ENCODE results near the gene RBBP9. TPM values are rescaled to one million over a fixed set of nuclear protein-coding genes. Genes with fewer than 3 reads are reported as not detected.
A peak's percentile ranks its signal among the peaks of the same experiment; 100 is the strongest.

Gene RBBP9
- total and polyA plus RNA-seq, 10 donors, result 2.8 to 13.4 (median 10.2) TPM

- no peak for DNase-seq
- Histone ChIP-seq H3K27me3 (replicated peaks in 1 of 7) (no peaks in the 10 kb centered on the region), H3K4me3 (peak overlapping the region in 4 of 8 donors; percentile 90 to 97 (median 92)), H3K9me3 (no peaks in the 10 kb centered on the region), H3K36me3 (peaks cover 0 to 17% (median 6%) of the 10 kb centered on the region in 6 donors), H3K4me1 (peaks cover 9 to 37% (median 27%) of the 10 kb centered on the region in 6 donors), H3K27ac (peak overlapping the region in 3 of 8 donors; percentile 86 to 92 (median 88))
- intact Hi-C loops (cut with DNase I; ENCODE audit: low total_unique reads), result no loop called here
- TF ChIP-seq POLR2A (IDR thresholded peaks at IDR 0.05) (no peak), POLR2AphosphoS5 (IDR thresholded peaks at IDR 0.05) (no peak), CTCF (IDR thresholded peaks at IDR 0.05 in 8 of 11, conservative IDR thresholded peaks at IDR 0.05 in 3 of 11) (no peak)
- WGBS, 5 donors, result 60 to 72% (median 63%) methylated on average over 6 of the region's 6 CpGs
Measured at GRCh38 chr20:18465536-18466200, 31.4 kb downstream of the RBBP9 start.

DNA sequence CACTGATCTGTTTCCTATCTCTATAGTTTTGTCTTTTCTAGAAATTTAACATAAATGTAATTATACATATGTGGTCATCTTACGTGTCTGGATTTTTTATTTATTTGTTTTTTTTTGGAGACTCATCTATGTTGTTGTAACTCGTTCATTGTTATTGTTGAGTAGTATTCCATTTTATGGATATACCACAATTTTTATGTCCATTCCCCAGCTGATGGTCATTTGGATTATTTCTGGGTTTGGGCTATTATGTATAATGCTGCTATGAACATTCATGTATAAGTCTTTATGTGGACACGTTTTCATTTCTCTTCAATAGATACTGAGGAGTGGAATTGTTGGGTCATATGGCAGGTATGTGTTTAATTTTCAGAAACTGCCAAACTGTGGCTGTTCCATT lies 40.4 kb downstream of the RBBP9 start:
- H3K4me3 ChIP-seq, result no peak overlapping the region
- 84 to 92% (median 90%) methylated on average over 3 of the region's 3 CpGs for WGBS, 5 donors
- no peaks in the 10 kb centered on the region for H3K4me1 ChIP-seq
- TF ChIP-seq POLR2A (IDR thresholded peaks at IDR 0.05) (no peak), CTCF (IDR thresholded peaks at IDR 0.05 in 8 of 11, conservative IDR thresholded peaks at IDR 0.05 in 3 of 11) (no peak), POLR2AphosphoS5 (IDR thresholded peaks at IDR 0.05) (no peak)
- intact Hi-C loops (cut with DNase I; ENCODE audit: low total_unique reads), result no loop called here
- H3K36me3 ChIP-seq, result peaks cover 0 to 5% (median 0%) of the 10 kb centered on the region in 6 donors
- peaks cover 0 to 17% (median 5%) of the 10 kb centered on the region in 8 donors for H3K9me3 ChIP-seq
- no peak overlapping the region for H3K27ac ChIP-seq
- DNase-seq, result no peak
- H3K27me3 ChIP-seq (replicated peaks in 1 of 7), result no peaks in the 10 kb centered on the region

- Histone ChIP-seq H3K27me3 (replicated peaks in 1 of 7) (no peaks in the 10 kb centered on the region), H3K4me3 (no peak overlapping the region), H3K27ac (peak overlapping the region in 1 of 8 donors; percentile 26), H3K4me1 (peaks cover 0 to 16% (median 2%) of the 10 kb centered on the region in 6 donors), H3K36me3 (peaks cover 0 to 8% (median 0%) of the 10 kb centered on the region in 6 donors), H3K9me3 (no peaks in the 10 kb centered on the region)
- no peak for TF ChIP-seq POLR2AphosphoS5 (IDR thresholded peaks at IDR 0.05)
- TF ChIP-seq CTCF (IDR thresholded peaks at IDR 0.05 in 8 of 11, conservative IDR thresholded peaks at IDR 0.05 in 3 of 11), result no peak
- no peak for TF ChIP-seq POLR2A (IDR thresholded peaks at IDR 0.05)
- intact Hi-C loops (cut with DNase I; ENCODE audit: low total_unique reads), result no loop called here
- no peak for DNase-seq
- WGBS, 5 donors, result 67 to 86% (median 78%) methylated on average over 4 of the region's 4 CpGs
Measured at GRCh38 chr20:18443886-18444285, 53.1 kb downstream of the RBBP9 start.

GRCh38 chr20:18440403-18440802 lies 56.6 kb downstream of the RBBP9 start:
- no peak overlapping the region for H3K4me3 ChIP-seq
- WGBS, 5 donors, result 46 to 83% (median 73%) methylated on average over 1 of the region's 1 CpG
- DNase-seq, result no peak
- H3K27me3 ChIP-seq (replicated peaks in 1 of 7), result no peaks in the 10 kb centered on the region
- H3K9me3 ChIP-seq, result no peaks in the 10 kb centered on the region
- peaks cover 0 to 16% (median 2%) of the 10 kb centered on the region in 6 donors for H3K4me1 ChIP-seq
- TF ChIP-seq POLR2A (IDR thresholded peaks at IDR 0.05) (no peak), CTCF (IDR thresholded peaks at IDR 0.05 in 8 of 11, conservative IDR thresholded peaks at IDR 0.05 in 3 of 11) (no peak), POLR2AphosphoS5 (IDR thresholded peaks at IDR 0.05) (no peak)
- no peaks in the 10 kb centered on the region for H3K36me3 ChIP-seq
- intact Hi-C loops (cut with DNase I; ENCODE audit: low total_unique reads), result no loop called here
- H3K27ac ChIP-seq, result no peak overlapping the region
